Activated naive CD8-positive, alpha-beta T cell treated with anti-CD3 and anti-CD28 coated beads, Interleukin-2, amount 50 U/mL, for 16 hours (primary cell): Measurements from ENCODE around the gene DLST.
A peak's percentile ranks its signal among the peaks of the same experiment; 100 is the strongest.

Experiments
- DNase-seq: peaks from one replicate; pipeline ENCODE4 v3.0.0-alpha.2; 2020; ENCODE audit warnings: low read depth, low spot score

Gene DLST

DNA sequence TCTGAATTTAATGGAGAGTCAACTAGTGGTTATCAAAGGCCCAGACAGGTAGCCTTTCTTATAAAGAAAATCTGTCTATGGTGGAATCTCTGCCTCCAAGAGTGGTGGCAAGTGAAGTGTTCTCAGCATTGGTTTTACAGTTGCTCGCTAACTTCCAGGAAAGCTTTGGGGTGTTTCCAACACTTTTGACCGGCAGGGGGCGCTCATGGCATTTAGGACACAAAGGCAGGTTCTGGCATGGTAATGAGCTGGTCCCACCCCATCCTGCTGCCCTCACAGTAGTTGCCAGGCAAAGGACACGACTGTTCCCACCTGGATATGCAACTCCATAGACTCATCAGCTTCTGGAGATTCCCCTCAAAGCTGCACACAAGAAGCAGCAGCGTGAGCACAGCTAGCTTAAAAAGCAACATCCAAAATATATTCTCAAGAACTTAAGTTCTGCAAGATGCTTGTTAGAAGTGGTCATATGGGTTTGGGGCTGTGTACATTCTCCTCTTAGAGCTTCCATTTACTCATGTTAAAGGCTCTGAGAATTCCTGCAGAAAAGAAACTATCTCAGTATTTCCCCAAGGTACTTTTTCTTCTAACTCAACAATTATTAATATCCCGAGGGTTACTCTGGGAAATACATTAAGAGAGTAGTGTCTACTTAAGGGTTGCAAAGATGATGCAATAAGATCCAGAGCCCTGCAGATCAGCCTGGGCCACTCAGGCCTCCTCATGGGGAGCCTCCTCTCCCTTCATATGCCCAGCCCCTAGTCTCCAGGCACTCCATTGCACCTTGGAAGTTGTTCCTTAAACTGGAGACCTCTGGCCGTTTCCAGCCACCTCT lies 20.6 kb upstream of the DLST start:
- DNase-seq: peak; percentile 86

GRCh38 chr14:74861734-74862090 lies 20.0 kb upstream of the DLST start:
- DNase-seq: no peak

DNA sequence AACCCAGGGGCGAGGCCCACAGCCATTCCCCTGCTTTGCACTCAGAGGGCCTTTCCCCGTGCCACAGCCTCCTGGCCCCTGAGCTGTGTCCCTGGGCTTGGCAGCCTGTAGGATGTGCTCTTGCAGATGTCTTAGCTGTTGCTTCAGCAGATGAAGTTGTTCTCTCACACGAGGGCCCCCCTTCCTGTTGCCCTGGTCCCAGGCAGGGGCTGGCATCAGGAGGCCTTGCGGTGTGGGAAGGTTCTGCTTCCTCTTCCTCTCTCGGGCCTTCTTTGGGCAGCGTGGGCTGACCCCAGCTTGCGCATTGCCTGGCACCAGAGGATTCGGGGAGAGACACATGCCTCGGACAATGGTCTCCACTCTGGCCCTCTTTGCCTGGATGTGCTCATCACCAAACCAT lies 18.4 kb upstream of the DLST start:
- no peak for DNase-seq

DNA sequence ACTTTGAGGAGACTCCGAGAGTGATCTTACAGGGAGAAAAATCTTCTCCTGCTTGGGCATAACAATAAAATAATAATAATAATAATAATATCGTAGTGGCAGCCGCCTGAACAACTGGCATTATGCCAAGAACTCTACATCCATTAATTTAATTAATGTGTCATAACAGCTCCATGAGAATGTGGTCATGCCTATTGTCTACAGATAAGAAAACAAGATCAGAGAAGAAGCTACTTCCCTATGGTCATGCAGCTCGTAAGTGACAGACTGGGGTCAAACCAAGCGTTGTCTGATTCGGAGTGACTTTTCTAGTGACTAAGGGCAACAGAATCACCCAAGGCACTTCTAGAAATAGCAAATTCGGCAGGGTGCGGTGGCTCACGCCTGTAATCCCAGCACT lies 17.5 kb upstream of the DLST start:
- no peak for DNase-seq

- no peak for DNase-seq
Observed at GRCh38 chr14:74865156-74865555, 16.6 kb upstream of the DLST start.

DNA sequence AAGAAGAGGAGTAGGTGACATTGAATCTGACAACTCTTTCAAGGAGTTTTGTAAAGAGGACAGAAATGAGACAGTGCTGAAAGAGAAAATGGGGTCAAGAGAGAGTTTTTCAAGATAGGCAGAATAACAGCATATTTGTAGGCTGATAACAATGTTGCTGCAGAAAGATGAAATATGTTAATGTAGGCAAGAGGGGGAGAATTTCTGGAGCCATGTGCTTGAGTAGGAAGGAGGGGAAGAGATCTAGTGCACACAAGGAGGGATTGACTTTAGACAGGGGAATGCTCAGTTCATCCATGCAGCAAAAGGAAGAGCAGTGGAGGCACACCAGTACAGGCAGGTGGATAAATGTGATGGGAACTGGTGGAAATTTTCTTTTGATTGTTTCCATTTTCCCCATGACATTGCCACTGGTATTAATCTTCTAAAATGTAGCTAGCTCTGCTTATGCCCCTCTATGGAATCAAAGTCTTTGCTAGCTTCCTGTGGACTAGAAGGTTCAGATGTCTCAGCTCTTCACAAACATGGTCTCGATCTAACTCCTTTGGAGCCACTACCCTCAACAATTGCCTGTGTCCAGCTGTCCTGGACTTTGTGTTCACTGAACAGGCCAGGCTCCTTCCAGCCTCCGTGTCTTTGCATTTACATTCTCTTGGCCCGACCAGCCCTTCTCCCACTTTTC lies 14.9 kb upstream of the DLST start:
- DNase-seq: no peak

DNA sequence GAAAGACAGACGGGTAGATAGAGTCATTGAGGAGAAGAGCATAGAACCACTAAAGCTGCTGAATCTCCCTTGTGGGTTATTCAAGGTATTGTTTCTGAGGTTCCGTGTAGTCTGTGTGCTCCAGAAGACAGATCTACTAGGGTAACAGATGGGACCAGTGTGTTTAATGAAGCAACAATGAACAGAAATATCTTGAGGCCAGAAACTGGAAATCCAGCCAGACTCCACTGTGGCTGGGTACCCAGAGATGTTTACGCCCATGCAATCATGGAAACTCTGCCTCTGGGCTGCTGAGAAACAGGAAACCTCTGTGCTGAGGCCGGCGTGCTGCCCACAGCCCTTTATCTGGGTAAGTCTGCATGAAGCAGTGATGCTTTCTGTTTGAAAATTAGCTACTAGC lies 14.0 kb upstream of the DLST start:
- peak; percentile 10 for DNase-seq

DNA sequence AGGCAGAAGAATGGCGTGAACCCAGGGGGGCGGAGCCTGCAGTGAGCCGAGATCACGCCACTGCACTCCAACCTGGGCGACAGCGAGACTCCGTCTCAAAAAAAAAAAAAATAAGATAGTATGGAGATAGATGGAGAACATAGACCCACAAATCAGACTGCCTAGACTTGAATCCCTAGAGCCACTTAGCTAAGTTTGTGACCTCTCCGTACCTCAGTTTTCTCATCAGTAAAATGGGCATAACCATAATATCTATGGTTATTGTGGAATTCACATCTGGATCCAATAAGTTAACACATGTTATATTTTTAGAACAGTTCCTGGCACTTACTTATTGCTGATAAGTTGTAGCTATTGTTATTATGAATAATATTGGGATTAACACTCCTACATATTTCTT lies 13.0 kb upstream of the DLST start:
- no peak for DNase-seq

GRCh38 chr14:74871819-74872218 lies 9.9 kb upstream of the DLST start:
- DNase-seq: no peak

- DNase-seq: no peak
Observed at GRCh38 chr14:74875204-74875603, 6.5 kb upstream of the DLST start.

DNA sequence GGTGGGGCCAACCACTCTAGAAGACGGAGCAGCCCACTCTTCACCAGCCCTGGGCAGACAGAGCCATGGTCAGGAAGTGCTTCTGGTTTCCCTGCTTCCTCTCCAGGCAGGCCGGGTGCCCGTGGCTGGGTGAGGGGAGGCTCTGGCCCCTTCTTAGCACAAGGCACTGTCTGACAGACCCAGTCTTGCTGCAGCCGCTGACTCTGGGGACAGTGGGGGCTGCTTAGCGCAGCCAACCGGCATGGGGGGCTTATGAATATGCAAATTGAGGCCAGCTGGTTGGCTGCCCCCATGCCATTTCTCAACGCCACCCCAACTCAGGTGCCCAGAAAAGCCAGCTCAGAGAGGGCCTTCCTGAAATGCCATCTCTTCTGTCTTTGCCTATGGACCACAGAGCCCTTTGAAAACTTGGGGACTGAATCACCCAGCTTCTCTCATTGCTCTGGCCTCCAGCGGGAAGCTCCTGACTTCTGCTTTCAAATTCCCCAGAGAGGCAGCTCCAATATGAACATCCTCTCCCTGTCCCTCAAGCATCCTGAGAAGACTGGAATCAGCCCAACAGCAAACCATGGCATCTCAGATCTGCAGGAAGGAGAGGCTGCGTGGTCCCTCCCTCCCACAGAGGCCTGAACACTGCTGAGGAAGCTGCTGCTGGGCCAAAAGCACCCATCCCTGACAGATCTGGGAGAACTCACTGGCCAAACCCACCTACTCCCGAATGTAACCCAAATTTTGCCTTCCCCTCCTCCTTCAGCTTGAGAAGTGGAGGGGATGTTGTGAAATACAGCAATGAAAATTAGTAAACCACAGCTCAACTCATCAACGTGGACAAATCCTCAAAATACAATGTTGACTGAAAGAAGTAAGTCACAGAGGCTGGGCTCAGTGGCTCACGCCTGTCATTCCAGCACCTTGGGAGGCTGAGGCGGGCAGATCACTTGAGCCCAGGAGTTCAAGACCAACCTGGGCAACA lies 5.5 kb upstream of the DLST start, which contains the start of gene PROX2:
PROX2 (minus strand) TSS at position 205 of the 973 bp plus-strand sequence. CDS start 12,311 bp downstream, outside the sequence.
- no peak for DNase-seq

- DNase-seq: no peak
Observed at GRCh38 chr14:74879427-74880182, 2.1 kb upstream of the DLST start.

GRCh38 chr14:74882103-74882920 lies 596 bp downstream of the DLST start:
- peak; percentile 20 for DNase-seq

DNA sequence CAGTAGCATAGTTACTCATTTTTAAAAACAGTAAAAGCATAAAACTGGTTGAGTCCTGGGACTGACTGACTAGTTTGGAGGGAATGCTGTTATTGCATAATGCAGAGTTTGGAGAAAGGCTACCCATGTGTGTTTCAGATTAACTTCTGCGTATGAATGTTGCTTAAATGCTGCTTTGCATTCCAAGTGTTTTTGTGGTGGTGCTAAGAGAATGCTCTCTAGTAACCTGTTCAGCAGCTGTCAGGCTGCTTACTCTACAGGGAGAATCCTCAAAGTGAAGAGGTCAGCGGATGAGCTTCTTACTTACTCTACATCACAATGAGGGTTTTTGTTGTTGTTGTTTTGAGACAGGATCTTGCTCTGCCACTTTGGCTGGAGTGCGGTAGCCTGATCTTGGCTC lies 4.3 kb downstream of the DLST start:
- no peak for DNase-seq

- DNase-seq: no peak
Observed at GRCh38 chr14:74888164-74889158, 6.7 kb downstream of the DLST start.

DNA sequence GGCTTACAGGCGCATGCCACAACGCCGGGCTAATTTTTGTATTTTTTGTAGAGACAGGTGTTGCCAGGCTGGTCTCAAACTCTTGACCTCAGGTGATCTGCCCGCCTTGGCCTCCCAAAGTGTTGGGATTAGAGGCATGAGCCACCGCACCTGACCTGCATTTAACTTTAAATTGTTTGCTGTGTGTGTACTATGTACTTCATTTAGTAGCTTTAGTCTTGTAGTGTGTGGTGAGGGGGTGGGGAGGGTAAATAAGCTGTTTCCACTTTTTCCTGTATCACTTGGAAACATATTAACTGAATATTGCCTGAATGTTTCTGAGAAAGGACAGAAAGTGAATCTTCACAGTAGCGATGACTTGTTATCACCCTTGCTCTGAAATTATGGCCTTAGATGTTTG lies 8.5 kb downstream of the DLST start:
- DNase-seq: no peak

DNA sequence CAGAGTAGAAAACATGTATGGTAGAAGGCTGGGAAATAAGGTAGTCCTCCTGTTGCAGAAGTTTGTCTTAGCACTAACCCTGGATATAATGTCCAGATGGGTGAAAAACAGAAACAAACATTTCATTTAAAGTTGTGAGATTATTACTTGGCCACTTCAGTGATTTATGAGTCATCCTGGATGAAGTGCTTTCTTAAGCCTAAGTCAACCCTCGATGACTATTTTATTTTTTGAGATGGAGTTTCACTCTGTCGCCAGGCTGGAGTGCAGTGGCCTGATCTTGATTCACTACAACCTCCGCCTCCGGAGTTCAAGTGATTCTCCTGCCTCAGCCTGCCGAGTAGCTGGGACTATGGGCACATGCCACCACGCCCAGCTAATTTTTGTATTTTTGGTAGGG lies 10.2 kb downstream of the DLST start:
- no peak for DNase-seq

DNA sequence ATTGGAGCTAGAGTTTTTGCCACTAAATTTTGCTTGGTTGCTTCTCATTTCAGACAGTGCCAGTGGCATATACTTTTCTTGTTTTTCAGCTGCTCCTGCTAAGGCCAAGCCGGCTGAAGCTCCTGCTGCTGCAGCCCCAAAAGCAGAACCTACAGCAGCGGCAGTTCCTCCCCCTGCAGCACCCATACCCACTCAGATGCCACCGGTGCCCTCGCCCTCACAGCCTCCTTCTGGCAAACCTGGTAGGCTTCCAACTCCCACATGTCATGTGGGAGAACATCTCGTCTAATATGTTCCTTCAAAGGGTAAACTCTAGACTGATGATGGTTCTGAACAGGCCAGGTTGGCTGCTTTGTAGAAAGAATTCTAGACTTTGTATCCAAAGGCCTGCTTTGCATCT lies 11.0 kb downstream of the DLST start:
- DNase-seq: no peak

DNA sequence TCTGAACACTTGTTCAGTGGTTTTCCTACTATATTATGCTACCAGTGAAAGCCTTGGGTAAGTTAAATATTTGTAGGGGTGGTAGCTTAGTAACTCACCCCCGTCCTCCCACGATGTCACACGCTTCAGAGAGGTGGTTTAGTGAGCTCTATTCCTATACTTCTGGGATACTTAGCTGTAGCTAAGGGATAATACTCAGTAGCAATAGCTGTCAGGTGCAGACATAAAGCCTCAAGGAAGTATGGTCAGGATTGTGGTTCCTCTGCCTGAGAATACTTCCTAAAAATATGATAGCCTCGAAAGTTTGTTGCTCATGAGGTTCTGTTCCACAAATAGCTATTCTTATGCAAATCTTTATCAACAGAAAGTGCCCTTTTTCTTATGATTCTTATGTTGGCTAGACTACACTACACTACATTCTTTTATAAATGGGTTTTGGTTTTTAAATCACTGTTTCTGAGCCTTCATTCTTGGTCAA lies 11.9 kb downstream of the DLST start:
- DNase-seq: no peak
